ENCODE data around the gene IFNA1.
A peak's percentile ranks its signal among the peaks of the same experiment; 100 is the strongest.

The IFNA1 gene

DNA sequence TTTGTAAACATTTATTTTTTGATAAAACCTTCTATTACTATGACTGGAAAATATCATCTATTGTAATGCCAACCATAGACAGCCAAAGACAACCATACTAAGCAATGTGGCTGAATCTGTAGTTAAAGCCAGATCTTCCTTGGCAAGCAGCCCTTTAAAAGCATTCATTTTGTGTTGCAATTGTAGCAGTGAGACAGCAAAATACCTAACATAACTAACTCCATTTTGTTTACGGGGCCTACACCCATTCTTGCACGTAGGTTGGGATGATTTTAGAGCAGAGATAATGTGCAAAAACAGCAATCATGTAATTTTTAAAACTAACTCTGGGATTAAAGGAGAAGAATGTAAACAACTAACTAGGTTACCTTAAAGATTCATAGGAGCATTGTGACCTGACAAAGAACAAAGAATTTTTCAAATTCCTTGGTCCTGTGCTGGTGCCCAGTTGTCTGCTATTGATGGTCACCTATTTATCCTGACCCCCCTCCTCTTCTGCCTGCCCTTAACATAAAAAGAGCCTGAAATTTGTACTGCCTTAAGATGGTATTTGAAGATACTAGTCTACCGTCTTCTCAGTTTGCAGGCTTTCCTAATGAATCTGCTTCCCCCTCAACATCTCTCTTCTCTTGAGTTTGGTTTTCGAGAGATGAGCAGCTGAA is 10.6 kb downstream of the IFNA1 start:
- DNase-seq, result no peak

DNA sequence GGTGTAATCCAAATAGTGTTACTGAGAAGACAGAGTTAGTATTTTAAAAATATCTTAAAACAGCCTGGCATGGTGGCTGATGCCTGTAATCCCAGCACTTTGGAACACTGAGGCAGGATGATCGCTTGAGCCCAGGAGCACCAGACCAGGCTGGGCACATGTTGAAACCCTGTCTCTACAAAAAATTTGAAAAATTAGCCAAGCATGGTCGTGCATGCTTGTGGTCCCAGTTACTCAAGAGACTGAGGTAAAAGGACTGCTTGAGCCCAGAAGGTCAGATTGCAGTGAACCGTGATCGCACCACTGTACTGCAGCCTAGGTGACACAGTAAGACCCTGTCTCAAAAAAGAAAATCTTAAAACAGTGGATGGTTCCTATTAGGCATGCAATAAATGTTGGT is 12.4 kb downstream of the IFNA1 start:
- DNase-seq, result no peak

DNA sequence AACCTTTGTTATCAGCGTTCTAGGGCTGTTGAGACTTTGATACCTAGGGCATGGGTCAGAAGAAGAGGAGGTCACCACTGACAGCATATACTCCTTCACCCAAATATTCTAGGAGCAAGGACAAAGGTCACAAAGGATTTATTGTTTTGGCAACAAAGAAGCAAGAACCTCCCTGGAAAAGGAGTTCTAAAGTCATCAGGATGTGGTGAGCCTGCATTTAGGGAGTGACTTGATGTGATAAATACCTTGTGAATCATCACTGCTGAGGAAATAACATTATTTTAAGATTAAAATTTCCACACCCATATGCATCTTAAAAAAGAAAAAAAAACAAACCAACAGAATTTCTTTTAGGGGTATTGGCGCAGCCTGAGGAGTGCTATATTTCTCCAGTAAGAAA is 13.9 kb downstream of the IFNA1 start:
- DNase-seq, result no peak

DNA sequence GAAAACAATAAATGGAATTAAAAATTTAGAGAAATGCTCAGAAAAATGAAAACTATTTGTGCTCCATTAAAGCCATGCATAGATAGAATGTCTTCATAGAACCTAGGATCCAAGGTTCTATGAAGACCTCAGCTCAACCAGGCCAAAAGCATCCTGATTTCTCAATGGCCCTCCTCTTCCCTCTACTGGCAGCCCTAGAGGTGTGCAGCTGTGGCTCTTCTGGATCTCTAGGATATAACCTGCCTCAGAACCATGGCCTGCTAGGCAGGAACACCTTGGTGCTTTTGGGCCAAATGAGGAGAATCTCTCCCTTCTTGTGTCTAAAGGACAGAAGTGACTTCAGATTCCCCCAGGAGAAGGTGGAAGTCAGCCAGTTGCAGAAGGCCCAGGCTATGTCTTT is 15.1 kb downstream of the IFNA1 start:
- DNase-seq, result no peak

DNA sequence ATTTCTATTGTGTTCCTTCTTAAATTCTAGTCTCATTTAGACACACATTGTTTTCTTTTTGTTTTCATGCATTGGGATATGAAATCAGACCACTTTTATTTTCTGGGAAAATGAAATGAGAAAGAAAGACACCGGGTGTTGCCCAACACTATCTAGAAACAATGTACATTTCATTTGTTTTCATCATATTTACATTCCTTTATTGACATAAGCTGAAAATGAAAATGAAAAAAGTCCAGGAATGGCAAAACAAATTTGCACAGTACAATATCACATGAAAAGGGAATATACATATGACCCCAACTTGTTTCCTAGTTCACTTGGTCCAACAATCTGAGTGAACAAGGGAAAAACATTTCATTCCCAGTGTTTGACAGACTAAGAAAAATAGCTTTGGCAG is 21.1 kb downstream of the IFNA1 start:
- no peak for DNase-seq

DNA sequence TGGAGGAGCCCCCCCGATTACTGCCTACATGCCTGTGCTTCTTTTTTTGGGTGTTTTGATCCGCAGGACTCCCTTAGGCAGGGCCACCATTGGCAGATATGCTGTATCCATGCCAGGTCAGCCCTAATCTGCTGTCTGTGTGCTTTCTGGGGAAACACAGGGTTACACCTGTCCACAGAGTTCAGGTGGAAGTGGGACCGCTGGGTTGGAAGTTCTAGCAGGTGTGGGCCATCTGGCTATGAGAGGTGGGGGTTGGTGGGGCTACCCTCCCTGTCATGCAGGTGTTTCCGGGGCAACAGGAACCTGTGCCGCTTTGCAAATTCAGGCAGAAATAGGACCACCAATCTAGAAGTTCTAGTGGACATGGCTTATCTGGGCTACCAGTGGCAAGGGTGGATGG is 24.9 kb downstream of the IFNA1 start:
- no peak for DNase-seq

DNA sequence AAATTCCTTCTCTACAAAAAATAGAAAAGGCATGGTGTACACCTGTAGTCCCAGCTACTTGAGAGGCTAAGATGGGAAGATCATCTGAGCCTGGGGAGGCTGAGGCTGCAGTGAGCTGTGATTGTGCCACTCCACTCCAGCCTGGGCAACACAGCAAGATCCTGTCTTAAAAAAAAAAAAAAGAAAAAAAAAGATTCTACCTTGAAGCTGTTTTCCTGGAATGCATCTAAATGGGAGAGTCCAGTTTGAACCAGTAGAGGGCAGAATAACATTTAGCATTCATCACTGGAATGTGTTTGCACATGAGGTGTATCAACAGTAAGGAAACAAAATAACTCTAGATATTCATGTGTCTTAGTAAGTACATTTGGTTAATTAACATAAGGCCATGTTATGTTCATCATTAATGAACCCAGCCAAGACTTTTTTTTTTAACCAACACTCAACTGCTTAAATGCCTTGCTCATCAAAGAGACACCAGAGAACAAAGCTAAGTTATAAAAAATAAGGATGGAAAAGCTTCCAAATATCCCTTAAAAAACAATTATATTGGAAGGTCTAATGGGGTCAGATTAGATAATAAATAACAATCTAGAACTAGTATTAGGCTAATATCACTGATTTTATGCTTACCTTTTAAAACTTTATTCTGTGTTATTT is 25.8 kb downstream of the IFNA1 start:
- DNase-seq, result peak; percentile 3

DNA sequence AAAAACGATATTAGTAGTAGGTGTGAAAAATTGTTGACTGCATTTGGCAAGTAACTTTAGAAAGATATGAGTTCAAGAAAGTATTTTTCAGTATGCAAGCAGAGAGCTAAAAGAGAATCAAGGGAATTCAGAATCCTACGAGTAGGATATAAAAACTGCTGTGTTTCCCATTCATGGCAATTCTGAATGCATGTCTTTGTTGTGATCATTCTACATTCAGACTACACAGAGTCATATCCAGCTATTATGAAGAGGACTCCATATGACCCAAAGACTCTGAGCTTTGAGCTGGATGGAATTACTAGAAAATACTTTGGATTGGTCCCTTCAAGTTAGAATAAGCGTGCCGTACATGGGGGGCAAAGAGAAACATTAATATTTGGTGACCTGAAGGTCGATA is 29.9 kb downstream of the IFNA1 start:
- DNase-seq, result no peak

DNA sequence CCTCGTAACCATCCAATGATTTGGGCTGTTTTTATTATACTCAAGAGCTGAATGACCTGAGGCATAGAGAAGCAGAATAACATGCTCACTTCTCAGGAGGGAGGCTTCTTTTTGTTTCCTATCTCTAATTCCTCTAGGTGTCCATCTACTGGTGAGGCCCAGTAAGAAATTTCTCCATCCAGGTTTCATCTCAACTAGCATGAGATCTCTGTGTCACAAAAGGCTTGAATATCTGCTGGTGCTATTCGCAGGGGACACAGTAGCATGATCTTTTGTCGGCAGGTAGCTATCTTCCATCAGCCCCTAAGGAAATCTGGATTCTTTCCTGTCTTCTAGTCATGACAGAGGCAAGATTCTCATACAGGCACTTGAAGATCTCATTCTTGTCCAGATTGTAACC is 33.0 kb downstream of the IFNA1 start:
- DNase-seq, result no peak

DNA sequence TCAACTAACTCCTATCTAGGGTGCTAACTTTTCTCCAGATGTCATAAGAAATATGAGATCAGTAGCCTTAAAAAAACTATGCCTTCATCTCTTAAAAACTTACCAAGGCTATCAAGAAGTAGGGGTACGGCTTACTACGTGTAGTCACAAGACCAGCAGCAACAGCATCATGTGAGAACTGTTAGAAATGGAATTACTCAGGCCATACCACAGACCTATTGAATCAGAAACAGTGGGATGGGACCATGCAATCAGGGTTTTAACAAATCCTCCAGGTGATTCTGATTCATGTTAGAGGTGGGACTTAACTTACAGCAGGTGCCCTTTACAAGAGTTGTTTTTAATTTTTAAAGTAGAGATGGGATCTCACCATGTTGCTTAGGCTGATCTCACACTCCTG is 37.2 kb downstream of the IFNA1 start:
- no peak for DNase-seq

DNA sequence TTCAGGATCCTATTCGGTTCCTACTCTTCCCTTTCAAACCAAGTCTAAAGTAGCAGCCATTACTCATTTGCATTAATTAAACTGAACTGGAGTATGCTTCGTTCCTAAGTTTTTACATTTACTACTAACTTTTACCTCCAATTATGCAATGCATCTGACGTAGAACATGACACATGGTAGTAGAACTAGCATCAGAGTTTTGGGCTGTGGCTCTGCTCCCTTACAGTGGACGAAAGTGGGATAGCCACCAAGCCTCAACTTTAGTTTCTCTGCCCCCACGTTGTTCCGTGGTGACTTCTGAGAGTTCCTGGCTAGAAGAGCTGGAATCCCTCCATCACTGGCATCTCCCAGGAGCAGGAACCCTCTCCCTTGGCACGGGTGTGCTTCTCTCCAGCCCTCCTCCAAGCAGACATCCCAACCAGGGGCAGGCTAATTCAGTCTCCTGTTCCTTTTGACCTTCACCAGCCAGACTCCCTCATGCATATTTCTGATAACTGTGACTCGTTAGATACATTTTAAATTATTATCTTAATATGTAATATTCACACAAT is 39.0 kb downstream of the IFNA1 start:
- DNase-seq, result no peak

DNA sequence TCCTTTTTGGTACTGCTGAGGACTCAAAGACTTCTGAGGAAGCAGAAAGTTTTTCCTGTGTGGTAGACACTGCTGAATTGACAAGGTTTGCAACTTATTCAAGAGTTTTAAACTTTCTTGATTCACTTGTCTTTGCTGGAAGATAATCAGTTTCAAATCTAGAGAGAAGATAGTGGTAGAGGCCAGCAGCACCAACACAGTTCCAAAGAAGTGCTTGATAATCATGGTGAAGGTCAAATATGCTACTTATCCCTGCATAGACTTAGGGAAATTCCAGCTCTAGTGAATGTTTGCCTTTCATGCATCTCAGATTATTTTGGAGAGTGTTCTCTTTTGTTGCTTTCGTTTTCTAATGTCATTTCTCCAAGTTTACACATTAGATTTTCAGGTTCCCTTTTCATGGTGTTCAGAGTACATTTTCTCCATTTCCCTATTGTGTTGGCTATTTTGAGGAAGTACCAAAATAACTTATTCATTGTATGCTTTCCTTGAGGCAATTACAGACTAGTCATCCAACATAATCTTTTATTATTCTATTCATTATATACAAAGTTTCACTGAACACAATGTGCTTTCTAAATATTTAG is 41.3 kb downstream of the IFNA1 start:
- no peak for DNase-seq

DNA sequence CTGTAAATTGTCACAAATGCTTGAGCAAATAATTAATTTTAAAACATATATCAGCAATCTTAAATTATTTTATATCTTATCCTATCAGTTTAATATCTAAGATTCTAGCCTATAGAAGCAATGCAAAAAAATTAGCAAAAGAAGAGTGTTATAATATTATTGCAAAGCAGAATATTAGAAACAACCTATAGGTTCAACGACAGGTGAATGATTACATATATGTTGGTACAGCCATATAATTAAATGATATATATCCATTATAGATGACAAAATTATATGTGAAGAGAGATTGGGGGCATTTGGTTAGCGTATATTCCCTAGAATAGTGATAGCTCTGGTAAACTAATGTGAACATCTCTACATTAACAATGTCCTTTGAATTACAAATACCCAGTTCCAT is 42.0 kb downstream of the IFNA1 start, which contains the start of gene IFNE:
Gene IFNE (minus strand): TSS at position 101 of the 400 bp plus-strand sequence. CDS start 619 bp downstream, outside the sequence.
- DNase-seq, result no peak
